Fibroblast of pulmonary artery (primary cell): ENCODE measurements around the gene HEATR5A.

Source experiments
- DNase-seq: peaks from one replicate; pipeline ENCODE4 v3.0.0-alpha.2; 2010; ENCODE audit warnings: low read depth
- H3K4me3 ChIP-seq: replicated peaks from 2 replicates; pipeline ENCODE4 v1.5.1; 2011; ENCODE audit warnings: low read depth, mild to moderate bottlenecking, control low read depth, low read length, moderate library complexity
- CTCF ChIP-seq: IDR thresholded peaks from 2 replicates; pipeline ENCODE4 v1.5.1; 2011; ENCODE audit warnings: mild to moderate bottlenecking, control low read depth, low read length, inconsistent platforms; ENCODE audit errors: missing control alignments

HEATR5A gene

GRCh38 chr14:31307618-31308017 is 112.7 kb downstream of the HEATR5A start:
- H3K4me3 ChIP-seq = no peak overlapping the region
- no peak for DNase-seq
- no peak for TF ChIP-seq CTCF

GRCh38 chr14:31307198-31307597 is 113.2 kb downstream of the HEATR5A start:
- no peak overlapping the region for H3K4me3 ChIP-seq
- TF ChIP-seq CTCF = no peak
- no peak for DNase-seq

GRCh38 chr14:31303654-31304053 is 116.7 kb downstream of the HEATR5A start:
- DNase-seq = no peak
- no peak for TF ChIP-seq CTCF
- H3K4me3 ChIP-seq = no peak overlapping the region

GRCh38 chr14:31300883-31301282 is 119.5 kb downstream of the HEATR5A start:
- no peak for TF ChIP-seq CTCF
- DNase-seq = no peak
- H3K4me3 ChIP-seq = no peak overlapping the region

GRCh38 chr14:31300296-31300695 is 120.1 kb downstream of the HEATR5A start:
- no peak overlapping the region for H3K4me3 ChIP-seq
- DNase-seq = no peak
- TF ChIP-seq CTCF = peak; percentile 13

- no peak overlapping the region for H3K4me3 ChIP-seq
- no peak for TF ChIP-seq CTCF
- DNase-seq = peak; percentile 22
Measured at GRCh38 chr14:31297701-31298344, 122.5 kb downstream of the HEATR5A start.

- TF ChIP-seq CTCF = no peak
- no peak overlapping the region for H3K4me3 ChIP-seq
- DNase-seq = no peak
Measured at GRCh38 chr14:31297112-31297511, 123.2 kb downstream of the HEATR5A start.
